HG03196 (cell line): ENCODE results near the gene FAM240B.
A peak's percentile ranks its signal among the peaks of the same experiment; 100 is the strongest.

Experiments used
- ATAC-seq: cut with Tn5 transposase; IDR thresholded peaks from one replicate; pipeline ENCODE4 v1.9.1; 2021; ENCODE audit not compliant: unreplicated experiment

Gene FAM240B

DNA sequence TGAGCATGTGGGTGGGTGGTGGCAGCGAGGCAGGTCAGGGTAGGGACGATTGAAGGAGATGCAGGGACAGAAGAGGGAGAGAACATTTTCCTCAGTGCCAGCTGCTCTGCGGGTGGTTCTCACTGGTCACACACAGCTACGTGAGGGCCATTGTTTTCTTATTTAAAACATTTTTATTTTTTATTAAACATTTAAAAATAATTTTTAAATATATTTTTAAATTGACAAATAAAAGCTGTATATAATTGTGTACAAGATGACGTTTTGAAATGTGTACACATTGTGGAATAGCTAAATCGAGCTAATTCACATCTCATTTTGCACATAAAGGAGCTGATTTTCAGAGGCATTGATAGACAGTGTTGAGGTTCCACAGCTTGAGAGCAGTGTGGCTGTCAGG, 14.0 kb downstream of the FAM240B start:
- ATAC-seq = no peak

DNA sequence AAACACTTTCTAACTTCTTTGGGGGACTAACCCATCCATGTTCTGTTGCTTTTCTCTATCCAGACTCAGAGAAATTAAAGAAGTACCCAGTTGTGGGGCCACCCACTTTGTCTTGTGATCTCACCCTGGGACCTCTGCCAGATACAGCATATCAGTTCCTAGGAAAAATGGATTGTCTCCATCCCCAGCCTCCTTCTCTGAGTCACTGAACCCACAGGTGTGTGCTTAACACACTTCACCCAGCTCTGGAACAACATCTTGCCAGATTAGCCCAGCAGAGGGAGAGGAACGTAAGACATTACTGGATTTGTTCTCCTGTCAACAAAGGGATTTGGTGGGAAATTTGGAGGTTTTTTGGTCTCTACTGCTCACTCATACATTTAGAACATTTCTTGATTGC, 19.2 kb downstream of the FAM240B start:
- no peak for ATAC-seq

DNA sequence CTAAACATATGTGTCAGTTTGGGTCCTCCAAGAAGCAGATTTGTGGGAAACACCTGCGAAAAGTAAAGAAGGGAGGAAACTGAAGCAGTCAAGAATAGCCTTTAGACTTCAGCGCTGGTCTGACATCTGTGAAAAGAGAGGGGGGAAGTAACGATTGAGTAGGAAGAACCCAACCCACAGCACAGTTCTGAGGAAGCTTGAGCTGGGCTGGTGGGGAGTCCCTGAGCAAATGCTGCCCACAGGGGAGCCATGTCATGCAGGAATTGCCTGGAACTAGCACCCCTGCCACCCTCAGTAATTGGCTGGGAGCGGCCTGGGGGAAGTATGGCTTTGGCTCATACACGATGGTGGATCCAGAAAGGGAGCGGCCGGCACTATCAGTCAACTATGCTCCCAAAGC, 20.6 kb downstream of the FAM240B start:
- ATAC-seq = no peak

DNA sequence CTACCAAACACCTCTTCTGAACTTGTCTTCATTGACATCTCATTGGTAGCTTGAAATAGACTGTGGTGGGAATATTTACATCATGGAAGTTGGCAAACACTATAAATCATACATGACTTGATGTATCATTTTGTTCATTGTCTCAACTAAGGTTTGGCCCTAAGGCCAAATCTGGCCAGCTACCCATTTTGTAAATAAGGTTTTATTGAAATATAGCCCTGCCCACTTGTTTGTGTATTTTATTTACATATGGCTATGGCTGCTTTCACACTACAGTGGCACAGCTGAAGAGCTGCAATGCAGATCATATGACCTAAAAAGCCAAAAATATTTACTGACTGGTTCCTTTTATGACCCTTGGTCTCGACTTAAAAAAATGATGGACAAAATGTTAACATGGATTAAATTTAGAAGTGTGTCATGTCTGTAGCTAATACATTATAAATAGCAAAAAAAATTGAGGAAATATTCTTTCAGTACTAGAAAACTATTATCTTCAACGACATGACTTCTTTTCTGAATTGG, 22.1 kb downstream of the FAM240B start:
- no peak for ATAC-seq

DNA sequence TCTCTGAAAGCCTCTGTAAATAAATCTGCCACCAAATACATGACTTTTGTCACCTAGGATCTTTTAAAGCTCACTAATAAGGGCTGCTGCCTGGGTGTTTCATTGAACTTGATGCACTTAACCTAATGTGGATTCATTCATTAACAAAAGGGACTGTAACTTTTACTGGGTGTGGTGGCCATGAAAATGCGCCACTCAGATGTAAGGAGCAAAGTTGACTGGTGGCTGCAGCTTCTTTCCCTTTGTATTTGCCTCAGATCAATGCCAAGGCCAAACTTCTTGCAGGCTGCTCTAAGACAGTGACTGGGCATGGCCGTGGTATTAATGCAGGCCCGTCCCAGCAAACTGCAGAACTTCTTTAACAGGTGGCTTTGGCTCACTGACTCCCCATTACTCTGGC, 22.9 kb downstream of the FAM240B start:
- no peak for ATAC-seq

DNA sequence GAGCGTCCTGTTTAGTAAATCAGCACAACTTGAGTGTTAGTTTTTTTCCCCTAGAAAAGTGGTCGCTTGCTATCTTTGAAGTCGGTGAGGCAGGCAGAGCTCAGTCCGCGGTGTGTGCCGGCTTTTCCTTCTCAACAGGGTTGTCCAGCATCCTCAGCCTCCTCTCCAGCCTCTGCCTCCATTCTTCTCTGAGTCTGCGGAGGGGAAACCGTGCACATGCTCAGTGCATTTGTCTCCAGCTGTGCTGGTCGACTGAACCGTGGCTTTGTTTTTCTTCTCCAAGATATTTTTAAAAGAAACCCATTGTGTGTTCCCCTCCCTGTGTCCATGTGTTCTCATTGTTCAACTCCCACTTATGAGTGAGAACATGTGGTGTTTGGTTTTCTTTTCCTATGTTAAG, 25.3 kb downstream of the FAM240B start:
- no peak for ATAC-seq

DNA sequence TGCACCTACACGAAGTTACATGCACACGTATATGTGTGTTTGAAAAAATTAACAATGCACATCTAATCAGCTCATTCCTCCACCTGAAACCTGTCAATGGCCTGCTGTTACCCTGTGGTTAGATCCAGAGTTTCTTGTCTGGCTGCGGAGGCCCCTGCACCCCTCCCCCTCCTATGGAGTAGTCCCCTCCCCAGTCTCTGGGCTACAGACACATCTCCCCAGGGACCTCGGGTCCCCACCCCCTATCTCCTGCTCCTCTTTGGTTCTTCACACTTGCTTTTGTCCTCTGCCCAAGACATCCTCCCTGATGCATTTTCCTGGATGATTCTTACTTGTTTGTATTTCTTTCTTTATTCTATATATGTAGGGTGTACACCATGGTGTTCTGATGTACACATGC, 27.2 kb downstream of the FAM240B start:
- no peak for ATAC-seq

DNA sequence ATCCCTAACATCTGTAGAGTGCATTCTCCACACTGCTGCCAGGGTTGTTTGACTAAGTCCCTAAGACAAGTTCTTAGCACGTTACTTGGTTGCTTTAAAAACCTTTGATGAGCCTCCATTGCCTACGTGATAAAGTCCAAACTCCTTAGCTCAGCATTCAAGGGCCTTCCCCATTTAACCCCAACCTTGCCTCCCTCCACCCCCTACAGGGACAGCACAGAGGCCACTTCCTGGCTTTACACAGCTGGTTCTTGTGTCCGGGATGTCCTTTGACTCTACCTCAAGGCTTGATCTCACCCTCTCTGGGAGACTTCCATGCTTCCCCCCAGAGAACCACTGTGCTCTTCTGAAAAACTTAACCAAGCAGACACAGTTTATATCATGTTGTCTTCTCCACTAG, 29.4 kb downstream of the FAM240B start:
- no peak for ATAC-seq

DNA sequence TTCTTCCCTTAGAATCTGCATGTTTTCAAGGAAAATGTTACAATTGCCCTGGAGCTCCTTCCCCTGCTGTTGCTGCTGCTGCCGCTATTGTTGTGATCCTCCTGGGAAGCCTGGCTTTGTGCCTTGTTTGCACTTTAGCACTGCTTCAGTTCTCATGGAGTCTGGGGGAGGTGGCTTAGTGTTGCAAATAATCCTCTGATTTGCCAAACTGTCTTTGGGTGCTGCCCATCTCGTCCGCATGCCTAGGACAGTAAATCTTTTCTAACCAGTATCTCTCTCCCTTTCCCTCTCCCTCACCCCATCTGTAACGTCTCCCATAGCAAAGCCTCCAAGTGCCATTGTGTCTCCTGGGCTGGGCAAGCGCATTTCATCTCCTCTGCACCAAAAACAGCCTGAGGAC, 30.3 kb downstream of the FAM240B start:
- no peak for ATAC-seq

DNA sequence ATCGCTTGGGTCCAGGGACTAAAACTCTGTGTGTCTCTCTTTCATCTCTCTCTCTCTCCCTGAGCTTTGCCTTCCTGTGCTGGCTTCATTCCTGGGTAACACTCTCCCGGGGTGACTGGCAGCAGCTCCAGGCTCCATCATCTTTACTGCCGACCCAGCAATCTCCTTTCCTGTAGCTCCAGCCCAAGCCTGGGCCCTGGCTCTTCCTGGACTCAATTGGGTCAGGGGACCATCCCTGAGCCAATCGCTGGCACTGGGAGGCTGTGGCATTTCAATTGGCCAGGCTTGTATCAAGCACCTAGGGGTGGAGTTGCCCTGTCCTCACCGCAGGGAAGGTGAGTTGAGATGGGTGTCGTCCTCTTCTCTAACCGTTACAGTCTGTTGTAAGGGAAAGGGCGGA, 31.9 kb downstream of the FAM240B start:
- ATAC-seq = no peak

DNA sequence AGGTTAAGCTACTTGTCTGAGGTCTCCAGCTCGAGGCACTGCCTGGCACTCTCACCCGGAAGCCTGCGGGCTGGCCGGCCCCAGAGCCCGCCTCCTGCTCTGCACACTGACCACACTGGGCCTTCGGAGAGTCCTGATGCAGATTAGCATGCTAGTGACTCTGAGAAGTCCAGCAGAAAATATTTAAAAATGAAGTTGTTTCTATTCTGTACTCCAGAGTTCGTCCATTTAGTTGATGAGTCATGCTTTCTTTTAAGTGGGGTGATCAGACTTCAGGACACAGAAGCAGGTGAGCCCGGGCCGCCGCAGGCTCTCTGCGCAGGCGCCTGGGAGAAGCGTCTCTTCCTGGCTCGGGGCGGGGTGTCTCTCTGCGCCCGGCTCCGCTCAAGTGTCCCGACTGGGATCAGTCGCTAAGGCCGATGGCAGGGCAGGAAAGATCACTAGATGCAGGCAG, 32.5 kb downstream of the FAM240B start:
- no peak for ATAC-seq

DNA sequence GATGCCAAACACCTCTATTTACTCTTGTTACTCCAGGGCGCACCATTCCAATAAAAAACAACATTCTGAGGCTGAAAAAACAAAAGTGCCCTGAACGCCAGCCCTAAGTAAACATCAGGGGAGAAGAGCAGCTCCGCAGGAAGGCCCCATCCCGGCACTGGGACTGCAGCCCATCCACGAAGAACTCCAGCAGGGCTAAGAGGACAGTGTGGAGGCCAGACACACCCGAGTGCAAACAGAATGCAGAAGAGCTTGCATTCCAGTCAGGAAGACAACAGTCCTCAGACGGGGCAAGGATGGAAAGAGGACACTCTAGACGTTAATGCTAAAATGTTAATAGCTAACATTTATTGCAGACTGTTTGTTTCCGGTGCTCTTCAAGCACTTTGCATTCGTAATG, 33.0 kb downstream of the FAM240B start:
- ATAC-seq = no peak

DNA sequence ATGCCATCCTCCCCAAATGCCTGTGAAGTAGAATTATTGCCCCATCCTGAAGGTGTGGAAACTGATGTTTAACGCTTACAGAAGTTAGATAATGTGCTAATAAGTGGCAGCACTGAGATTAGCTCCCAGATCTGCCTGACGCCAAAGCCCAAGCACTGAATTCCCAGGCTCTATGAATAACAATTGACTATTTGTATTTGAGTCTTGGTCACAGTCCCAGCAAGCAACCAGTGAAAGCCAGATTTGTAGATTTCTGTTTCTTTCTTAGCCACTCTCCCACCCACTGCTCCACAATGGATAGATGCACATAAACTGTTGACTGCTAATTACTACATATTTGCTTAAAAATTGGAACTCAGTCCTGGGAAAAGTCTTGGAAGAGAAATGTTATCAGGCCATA, 34.4 kb downstream of the FAM240B start:
- no peak for ATAC-seq

DNA sequence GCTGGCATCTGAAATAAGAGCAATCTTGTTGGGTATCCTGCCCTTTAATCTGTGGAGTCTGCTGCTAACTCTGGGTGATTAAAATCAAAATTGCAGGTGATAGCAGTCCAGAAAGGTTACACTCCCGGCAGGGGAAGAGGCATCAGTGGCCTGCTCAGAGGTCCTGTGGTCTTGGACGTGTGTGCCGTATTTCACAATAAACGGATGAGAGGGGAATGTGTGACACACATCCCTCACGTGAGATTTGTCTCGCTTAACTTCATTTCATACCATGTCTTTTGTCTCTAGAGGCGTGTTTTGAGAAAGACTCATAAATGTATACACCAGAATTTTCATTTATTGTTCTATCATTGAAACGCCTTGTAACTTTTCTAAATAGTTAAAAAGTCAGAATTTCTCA, 36.6 kb downstream of the FAM240B start:
- ATAC-seq = no peak

DNA sequence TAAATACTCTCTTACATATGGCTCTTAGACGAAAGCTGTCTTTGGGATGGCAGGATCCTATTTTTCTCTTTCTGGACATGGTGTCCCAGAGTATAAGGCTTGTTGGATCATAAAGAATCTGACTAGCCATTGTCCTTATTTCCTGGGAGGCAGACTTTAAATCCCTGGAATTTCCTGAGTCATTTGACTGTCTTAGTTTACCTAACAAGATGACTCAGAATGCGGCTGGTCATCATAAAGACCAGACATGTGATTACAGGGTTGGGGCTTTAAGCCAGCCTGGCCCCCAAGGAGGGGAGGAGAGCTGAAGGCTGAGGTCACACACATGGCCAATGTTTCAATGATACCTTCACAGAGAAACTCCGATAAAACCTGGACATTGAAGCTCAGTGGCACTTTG, 37.2 kb downstream of the FAM240B start:
- no peak for ATAC-seq

DNA sequence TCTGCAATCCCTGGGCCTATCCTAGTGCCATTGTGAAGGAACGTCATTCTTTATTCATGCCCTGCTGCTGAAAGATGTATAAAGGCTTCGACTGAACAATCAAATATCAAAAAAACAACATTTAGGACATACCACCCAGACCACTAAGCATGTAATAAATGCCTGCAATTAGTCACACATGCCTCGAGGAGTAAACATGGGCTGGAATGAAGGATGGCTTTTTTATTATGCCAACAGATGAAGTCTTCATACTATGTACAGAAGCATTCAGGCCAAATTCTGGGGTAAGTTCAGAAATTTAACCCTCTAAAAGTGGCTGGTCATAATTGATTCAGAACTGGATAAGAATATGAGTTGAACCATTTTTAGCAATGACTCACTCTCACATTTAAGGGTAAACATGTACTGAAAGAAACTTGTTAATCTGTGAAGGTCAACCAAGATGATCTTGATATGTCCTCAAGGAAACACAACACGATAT, 38.1 kb downstream of the FAM240B start:
- no peak for ATAC-seq

DNA sequence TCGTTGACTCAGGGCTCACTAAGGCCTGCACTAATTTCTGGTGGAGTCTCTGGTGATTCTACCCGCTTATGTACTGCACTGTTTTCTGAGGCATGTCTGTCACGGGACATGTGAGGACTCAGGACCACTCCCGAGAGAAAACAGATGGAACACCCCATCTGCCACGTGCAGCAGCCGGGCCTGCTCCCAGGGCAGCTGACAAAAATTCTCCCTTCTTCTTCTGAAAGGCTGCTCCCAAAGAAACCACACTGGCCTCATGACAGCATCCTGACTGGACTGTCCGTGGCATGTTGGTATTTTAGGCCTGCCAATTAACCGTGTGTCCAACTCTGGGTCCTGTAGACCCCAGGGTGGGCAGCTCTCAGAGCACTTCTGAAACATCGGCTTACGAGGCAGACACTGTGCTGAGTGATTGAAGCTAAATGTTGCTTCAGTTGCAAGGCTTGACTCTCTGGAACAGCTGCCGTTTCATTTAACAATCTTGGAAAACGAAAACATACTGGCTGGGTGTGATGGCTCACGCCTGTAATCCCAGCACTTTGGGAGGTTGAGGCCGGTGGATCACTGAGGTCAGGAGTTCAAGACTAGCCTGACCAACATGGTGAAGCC, 39.0 kb downstream of the FAM240B start:
- no peak for ATAC-seq

DNA sequence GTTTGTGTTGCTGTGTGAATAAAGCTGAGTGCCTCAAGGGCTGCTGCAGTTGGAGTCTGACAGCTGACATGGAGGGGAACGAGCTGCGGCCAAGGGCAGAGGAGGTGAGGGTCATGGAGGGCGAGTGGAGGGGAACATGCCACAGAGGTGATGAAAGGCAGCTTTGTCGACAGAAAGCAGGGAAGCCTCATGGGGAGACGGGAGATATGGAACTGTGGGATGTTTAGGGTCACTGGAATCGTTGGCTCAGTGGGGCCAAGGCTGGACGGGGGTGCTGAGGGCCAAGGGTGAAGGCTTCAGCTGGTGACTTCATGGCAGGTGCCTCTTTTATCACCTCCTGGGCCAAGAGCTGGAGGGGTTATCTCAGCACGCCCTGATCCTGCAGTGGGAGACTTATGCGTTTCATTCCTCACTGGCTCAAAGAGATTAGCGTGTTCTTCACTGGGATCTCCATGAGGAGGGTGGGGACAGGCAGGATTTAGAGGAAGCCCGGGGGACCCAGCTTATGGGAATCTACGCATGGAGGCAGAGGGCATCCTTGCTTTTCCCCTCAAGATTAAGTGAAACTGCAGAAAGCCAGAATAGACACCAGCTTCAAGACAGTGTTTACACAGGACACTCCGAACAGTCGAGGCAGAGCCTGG, 42.2 kb downstream of the FAM240B start:
- ATAC-seq = no peak

DNA sequence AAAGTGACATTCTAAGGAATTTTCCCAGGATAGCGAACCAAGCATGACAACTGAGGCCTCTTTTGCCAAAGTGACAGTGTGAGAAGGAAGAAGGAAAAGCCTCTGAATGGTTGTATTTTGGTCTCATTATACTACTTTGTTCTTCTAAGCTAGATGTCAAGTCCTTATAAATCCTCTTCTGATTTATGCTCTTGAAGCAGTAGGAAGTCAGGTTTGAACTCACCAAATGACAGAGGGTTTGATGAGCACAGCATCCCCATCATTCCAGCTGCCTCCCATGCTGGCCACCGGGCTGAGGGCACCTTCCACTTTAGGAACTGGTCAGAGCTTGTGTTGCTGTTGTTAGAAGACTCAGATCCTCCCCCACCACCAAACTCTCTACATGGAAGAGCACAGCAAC, 44.1 kb downstream of the FAM240B start:
- ATAC-seq = no peak

DNA sequence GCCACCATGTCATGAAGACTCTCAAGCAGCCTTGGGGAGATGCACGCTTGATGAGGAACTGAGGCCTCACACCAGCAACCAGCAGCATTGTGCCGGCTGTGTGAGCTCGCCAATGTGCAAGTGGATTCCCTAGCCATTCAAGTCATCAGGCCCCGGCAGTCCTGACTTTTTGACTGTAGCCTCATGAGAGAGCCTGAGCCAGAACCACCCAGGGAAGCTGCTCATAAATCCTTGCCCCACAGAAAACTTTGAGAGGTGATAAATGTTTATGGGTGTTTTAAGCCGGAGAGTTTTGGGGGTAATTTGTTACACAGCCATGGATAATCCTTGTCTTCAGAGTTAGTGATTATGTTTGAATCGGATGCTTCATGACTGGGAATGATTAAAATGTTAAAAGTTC, 44.7 kb downstream of the FAM240B start:
- no peak for ATAC-seq

DNA sequence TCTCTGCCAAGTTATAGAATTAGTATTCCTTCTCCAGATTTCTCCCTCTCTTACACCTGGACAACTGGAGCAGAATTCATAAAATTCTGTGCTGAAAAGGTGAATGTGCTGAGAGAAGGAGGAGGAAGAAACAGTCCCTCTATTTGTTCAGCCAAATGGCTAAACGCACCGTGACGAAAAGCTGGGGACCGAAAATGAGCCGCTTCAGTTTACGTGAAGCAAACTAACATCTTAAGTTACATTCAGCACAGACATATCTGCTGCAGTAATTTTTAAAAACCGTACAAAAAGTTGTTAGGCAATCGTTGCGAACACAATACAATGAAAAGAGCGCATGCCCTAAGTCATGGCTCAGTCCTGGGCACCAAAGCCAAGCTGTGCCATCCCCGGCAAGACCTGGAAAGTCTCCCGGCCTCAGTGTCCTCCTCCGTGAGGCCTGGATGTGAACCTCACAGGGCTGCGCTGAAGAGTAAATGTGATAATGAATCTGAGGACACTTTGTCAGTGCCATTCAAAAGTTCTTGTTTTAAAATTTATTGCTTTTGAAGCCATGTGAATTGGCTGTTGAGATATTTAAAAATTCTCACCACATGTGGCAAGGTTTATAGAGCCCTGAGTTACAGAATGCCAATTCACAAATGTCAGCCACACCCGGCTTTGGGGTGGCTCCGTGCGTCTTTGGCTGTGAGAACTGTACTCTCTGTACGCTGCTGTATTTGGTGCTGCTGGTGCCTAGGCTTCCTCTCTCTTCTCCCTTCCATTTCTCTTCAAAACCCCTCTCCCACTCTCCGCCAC, 46.3 kb downstream of the FAM240B start:
- ATAC-seq = no peak

DNA sequence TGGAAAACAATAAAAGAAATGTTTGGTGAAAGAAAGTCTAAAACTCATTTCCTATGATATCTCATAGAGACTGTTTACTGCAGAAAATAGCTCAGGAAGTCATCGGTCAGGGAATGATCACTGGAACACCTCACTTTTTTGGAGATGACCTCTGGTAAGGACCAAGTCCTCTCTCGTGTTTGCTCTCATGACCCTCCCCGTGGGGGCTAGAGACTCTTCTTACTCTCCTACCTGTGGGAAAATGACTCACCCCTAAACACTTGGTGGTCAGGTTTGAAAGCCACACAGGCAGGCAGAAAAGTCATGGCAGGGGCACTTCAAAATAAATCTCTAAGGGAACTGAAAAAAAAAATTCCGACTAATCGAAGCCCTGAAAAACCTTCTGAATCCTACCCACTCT, 48.2 kb downstream of the FAM240B start:
- ATAC-seq = peak; percentile 50
